ENCODE data around the gene SNRPN. TPM values are rescaled to one million over a fixed set of nuclear protein-coding genes. Genes with fewer than 3 reads are reported as not detected.

The SNRPN gene
- total and polyA plus RNA-seq, 11 donors: 228 to 550 (median 387) TPM

- no peak for TF ChIP-seq CTCF (IDR thresholded peaks at IDR 0.05)
- TF ChIP-seq POLR2A (IDR thresholded peaks at IDR 0.05): no peak
- 44 to 58% (median 51%) methylated on average over 22 to 28 of the region's 28 CpGs for WGBS, 4 donors
- Histone ChIP-seq H3K9me3 (peaks cover 0 to 18% (median 0%) of the 10 kb centered on the region in 12 donors), H3K36me3 (no peaks in the 10 kb centered on the region), H3K27ac (peak overlapping the region; percentile 78 to 96 (median 87)), H3K4me1 (peaks cover 0 to 5% (median 0%) of the 10 kb centered on the region in 12 donors), H3K27me3 (no peaks in the 10 kb centered on the region), H3K4me3 (peak overlapping the region; percentile 34 to 97 (median 74))
- intact Hi-C loops (cut with DNase I): no loop called here
- ATAC-seq (peak; percentile 80 to 88 (median 86)), DNase-seq (peak; percentile 74 to 84 (median 78))
Observed at GRCh38 chr15:24956111-24956838, 1.5 kb downstream of the SNRPN start.

GRCh38 chr15:24957691-24958090, 2.9 kb downstream of the SNRPN start:
- H3K27ac ChIP-seq: peak overlapping the region in 6 of 12 donors; percentile 5 to 95 (median 91)
- TF ChIP-seq CTCF (IDR thresholded peaks at IDR 0.05) (no peak), POLR2A (IDR thresholded peaks at IDR 0.05) (no peak)
- intact Hi-C loops (cut with DNase I): no loop called here
- no peaks in the 10 kb centered on the region for H3K27me3 ChIP-seq
- WGBS, 4 donors: 58 to 70% (median 68%) methylated on average over 2 of the region's 2 CpGs
- peaks cover 0 to 26% (median 0%) of the 10 kb centered on the region in 12 donors for H3K9me3 ChIP-seq
- peaks cover 0 to 5% (median 0%) of the 10 kb centered on the region in 12 donors for H3K4me1 ChIP-seq
- DNase-seq (no peak), ATAC-seq (no peak)
- H3K36me3 ChIP-seq: peaks cover 0 to 8% (median 6%) of the 10 kb centered on the region in 9 donors
- H3K4me3 ChIP-seq: peak overlapping the region in 7 of 12 donors; percentile 62 to 97 (median 82)

- H3K27ac ChIP-seq: peak overlapping the region in 1 of 12 donors; percentile 30
- ATAC-seq (no peak), DNase-seq (no peak)
- intact Hi-C loops (cut with DNase I): no loop called here
- TF ChIP-seq CTCF (IDR thresholded peaks at IDR 0.05) (no peak), POLR2A (IDR thresholded peaks at IDR 0.05) (no peak)
- WGBS, 4 donors: 64 to 70% (median 67%) methylated on average over 4 of the region's 4 CpGs
- H3K4me1 ChIP-seq: peaks cover 0 to 4% (median 0%) of the 10 kb centered on the region in 12 donors
- H3K36me3 ChIP-seq: peaks cover 0 to 51% (median 45%) of the 10 kb centered on the region in 9 donors
- no peak overlapping the region for H3K4me3 ChIP-seq
- no peaks in the 10 kb centered on the region for H3K27me3 ChIP-seq
- H3K9me3 ChIP-seq: peaks cover 0 to 47% (median 0%) of the 10 kb centered on the region in 12 donors
Observed at GRCh38 chr15:24961967-24962366, 7.2 kb downstream of the SNRPN start.

- Histone ChIP-seq H3K27me3 (no peaks in the 10 kb centered on the region), H3K27ac (no peak overlapping the region), H3K4me3 (no peak overlapping the region), H3K4me1 (peaks cover 0 to 4% (median 0%) of the 10 kb centered on the region in 12 donors), H3K36me3 (peaks cover 0 to 60% (median 50%) of the 10 kb centered on the region in 9 donors), H3K9me3 (peaks cover 0 to 56% (median 0%) of the 10 kb centered on the region in 12 donors)
- TF ChIP-seq CTCF (IDR thresholded peaks at IDR 0.05) (no peak), POLR2A (IDR thresholded peaks at IDR 0.05) (no peak)
- 82 to 90% (median 87%) methylated on average over 4 of the region's 4 CpGs for WGBS, 4 donors
- intact Hi-C loops (cut with DNase I): no loop called here
- DNase-seq (no peak), ATAC-seq (no peak)
Observed at GRCh38 chr15:24962880-24963279, 8.1 kb downstream of the SNRPN start.
